Measurements from ENCODE around the gene APBB3. TPM values are rescaled to one million over a fixed set of nuclear protein-coding genes. Genes with fewer than 3 reads are reported as not detected.

APBB3 gene
- total RNA-seq, 2 donors from 2014 or later = 36.4 to 41.4 TPM

GRCh38 chr5:140565024-140565779 is 804 bp upstream of the APBB3 start:
- Histone ChIP-seq H3K4me1 (ENCODE audit: control insufficient read depth, insufficient read depth, low read length) (peaks cover 14% of the 10 kb centered on the region), H3K27ac (ENCODE audit: low read depth, low read length) (no peak overlapping the region), H3K9me3 (ENCODE audit: control insufficient read depth, low read length) (no peaks in the 10 kb centered on the region), H3K4me3 (ENCODE audit: low read length) (peak overlapping the region; percentile 93), H3K9ac (ENCODE audit: extremely low read depth, low read length, poor library complexity, severe bottlenecking) (peak overlapping the region; percentile 84), H3K27me3 (ENCODE audit: control insufficient read depth, insufficient read depth, low read length, poor library complexity, severe bottlenecking) (no peaks in the 10 kb centered on the region), H3K36me3 (ENCODE audit: control insufficient read depth, insufficient read depth, low read length) (peaks cover 34% of the 10 kb centered on the region)
- H3K27ac Mint-ChIP-seq = peak overlapping the region; percentile 89
- no peak for DNase-seq
- H3K4me1 Mint-ChIP-seq = peaks cover 17% of the 10 kb centered on the region
- 6 to 18% methylated on average over 5 to 13 of the region's 13 CpGs for WGBS, 2 experiments (ENCODE audit: insufficient coverage in 1 of 2, insufficient read length in 1 of 2)
- peaks cover 20% of the 10 kb centered on the region for H3K36me3 Mint-ChIP-seq (ENCODE audit: low read depth)
- no peak for TF ChIP-seq CTCF (conservative IDR thresholded peaks at IDR 0.05)
- H3K27me3 Mint-ChIP-seq (ENCODE audit: insufficient read depth) = no peaks in the 10 kb centered on the region
- H3K9me3 Mint-ChIP-seq = no peaks in the 10 kb centered on the region
- peak overlapping the region; percentile 99 for H3K4me3 Mint-ChIP-seq

- peak overlapping the region; percentile 89 for H3K27ac Mint-ChIP-seq
- no peaks in the 10 kb centered on the region for H3K9me3 Mint-ChIP-seq
- no peaks in the 10 kb centered on the region for H3K27me3 ChIP-seq (ENCODE audit: control insufficient read depth, insufficient read depth, low read length, poor library complexity, severe bottlenecking)
- peaks cover 17% of the 10 kb centered on the region for H3K4me1 Mint-ChIP-seq
- peak overlapping the region; percentile 99 for H3K4me3 Mint-ChIP-seq
- no peak overlapping the region for H3K27ac ChIP-seq (ENCODE audit: low read depth, low read length)
- DNase-seq = no peak
- H3K9ac ChIP-seq (ENCODE audit: extremely low read depth, low read length, poor library complexity, severe bottlenecking) = peak overlapping the region; percentile 84
- H3K4me3 ChIP-seq (ENCODE audit: low read length) = peak overlapping the region; percentile 93
- 87% methylated on average over 8 of the region's 8 CpGs; no CpG with 5 or more reads in 1 of the 2 experiments for WGBS, 2 experiments (ENCODE audit: insufficient coverage in 1 of 2, insufficient read length in 1 of 2)
- no peaks in the 10 kb centered on the region for H3K9me3 ChIP-seq (ENCODE audit: control insufficient read depth, low read length)
- peaks cover 31% of the 10 kb centered on the region for H3K36me3 ChIP-seq (ENCODE audit: control insufficient read depth, insufficient read depth, low read length)
- H3K36me3 Mint-ChIP-seq (ENCODE audit: low read depth) = peaks cover 26% of the 10 kb centered on the region
- peaks cover 14% of the 10 kb centered on the region for H3K4me1 ChIP-seq (ENCODE audit: control insufficient read depth, insufficient read depth, low read length)
- TF ChIP-seq CTCF (conservative IDR thresholded peaks at IDR 0.05) = no peak
- no peaks in the 10 kb centered on the region for H3K27me3 Mint-ChIP-seq (ENCODE audit: insufficient read depth)
These were observed 802 bp downstream of the APBB3 start for GRCh38 chr5:140563596-140563995.

- Histone ChIP-seq H3K4me3 (ENCODE audit: low read length) (no peak overlapping the region), H3K27me3 (ENCODE audit: control insufficient read depth, insufficient read depth, low read length, poor library complexity, severe bottlenecking) (no peaks in the 10 kb centered on the region), H3K9ac (ENCODE audit: extremely low read depth, low read length, poor library complexity, severe bottlenecking) (no peak overlapping the region), H3K36me3 (ENCODE audit: control insufficient read depth, insufficient read depth, low read length) (peaks cover 22% of the 10 kb centered on the region), H3K27ac (ENCODE audit: low read depth, low read length) (no peak overlapping the region), H3K4me1 (ENCODE audit: control insufficient read depth, insufficient read depth, low read length) (peaks cover 14% of the 10 kb centered on the region), H3K9me3 (ENCODE audit: control insufficient read depth, low read length) (no peaks in the 10 kb centered on the region)
- Mint-ChIP-seq H3K27me3 (ENCODE audit: insufficient read depth) (no peaks in the 10 kb centered on the region), H3K9me3 (no peaks in the 10 kb centered on the region), H3K4me1 (peaks cover 22% of the 10 kb centered on the region), H3K36me3 (ENCODE audit: low read depth) (peaks cover 14% of the 10 kb centered on the region), H3K4me3 (no peak overlapping the region), H3K27ac (no peak overlapping the region)
- no peak for DNase-seq
- WGBS, 2 experiments (ENCODE audit: insufficient coverage in 1 of 2, insufficient read length in 1 of 2) = 94 to 100% methylated on average over 4 to 10 of the region's 10 CpGs
- no peak for TF ChIP-seq CTCF (conservative IDR thresholded peaks at IDR 0.05)
These were observed 2.5 kb downstream of the APBB3 start for GRCh38 chr5:140561753-140562523.
